Right atrium auricular region (tissue), 2 donors: ENCODE data around the gene WAS. TPM values are rescaled to one million over a fixed set of nuclear protein-coding genes. Genes with fewer than 3 reads are reported as not detected.
"Not testable (repeated sequence)": the region's sequence is repeated elsewhere in the genome, so short reads cannot be mapped to it uniquely, and the experiment has no call there.

Experiments
- DNase-seq: peaks from one replicate; pipeline ENCODE4 v3.0.0-alpha.2; 2019; ENCODE audit warnings: low spot score
- H3K27ac ChIP-seq, 2 donors: fragments of 200-600 bp; sonication (generic); 1 replicate in 1 of 2; 2 replicates in 1 of 2; pipeline ENCODE4 v1.5.1; 2016 to 2019
- H3K27me3 ChIP-seq, 2 donors: fragments of 200-600 bp; sonication (generic); one replicate each; pipeline versions ENCODE4 v1.5.1 to v1.6.0; 2017 to 2019
- H3K36me3 ChIP-seq: fragments of 200-600 bp; sonication (generic); one replicate; pipeline ENCODE4 v1.5.1; 2016
- H3K4me1 ChIP-seq, 2 donors: fragments of 200-600 bp; sonication (generic); one replicate each; pipeline versions ENCODE4 v1.5.1 to v1.6.0; 2017 to 2019
- H3K4me3 ChIP-seq, 2 donors: fragments of 200-600 bp; sonication (generic); 1 replicate in 1 of 2; 2 replicates in 1 of 2; pipeline ENCODE4 v1.5.1; 2017 to 2019; ENCODE audit warnings: mild to moderate bottlenecking in 1 of 2, moderate library complexity in 1 of 2
- H3K9me3 ChIP-seq, 2 donors: fragments of 200-600 bp; sonication (generic); one replicate each; pipeline ENCODE4 v1.5.1; 2019
- total RNA-seq, 2 donors: library from RNA; depleted of rRNA; stranded (reverse); fragments of >200 nt; gene quantifications; one replicate each; pipeline ENCODE4 v1.1.0, GENCODE V29; 2016
- TF ChIP-seq, protein P1 (sequence below), 2 donors: fragments of 200-600 bp; sonication (generic); IDR thresholded peaks; one replicate each; pipeline ENCODE4 v1.5.1; 2019; ENCODE audit warnings: antibody characterized with exemption in 2 of 2

WAS gene
- total RNA-seq, 2 donors from 2014 or later = 3.0 to 4.5 TPM

DNA sequence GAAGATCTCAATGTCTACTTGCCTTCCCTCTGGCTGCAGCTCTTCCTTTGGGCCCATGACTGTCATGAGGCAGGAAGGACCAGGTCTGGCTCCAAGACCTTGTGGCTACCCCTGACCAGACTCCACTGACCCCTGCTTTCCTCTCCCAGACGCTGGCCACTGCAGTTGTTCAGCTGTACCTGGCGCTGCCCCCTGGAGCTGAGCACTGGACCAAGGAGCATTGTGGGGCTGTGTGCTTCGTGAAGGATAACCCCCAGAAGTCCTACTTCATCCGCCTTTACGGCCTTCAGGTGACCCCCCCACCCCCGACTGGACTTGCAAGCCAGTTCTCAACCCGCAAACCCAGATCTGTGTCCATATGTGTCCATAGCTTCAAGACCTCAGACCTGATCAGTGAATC is 535 bp downstream of the WAS start:
- Histone ChIP-seq H3K9me3 (no peaks in the 10 kb centered on the region), H3K27ac (no peak overlapping the region), H3K4me3 (peak overlapping the region in 1 of 2 donors; percentile 2), H3K27me3 (no peaks in the 10 kb centered on the region), H3K4me1 (no peaks in the 10 kb centered on the region), H3K36me3 (no peaks in the 10 kb centered on the region)
- TF ChIP-seq, protein P1, sequence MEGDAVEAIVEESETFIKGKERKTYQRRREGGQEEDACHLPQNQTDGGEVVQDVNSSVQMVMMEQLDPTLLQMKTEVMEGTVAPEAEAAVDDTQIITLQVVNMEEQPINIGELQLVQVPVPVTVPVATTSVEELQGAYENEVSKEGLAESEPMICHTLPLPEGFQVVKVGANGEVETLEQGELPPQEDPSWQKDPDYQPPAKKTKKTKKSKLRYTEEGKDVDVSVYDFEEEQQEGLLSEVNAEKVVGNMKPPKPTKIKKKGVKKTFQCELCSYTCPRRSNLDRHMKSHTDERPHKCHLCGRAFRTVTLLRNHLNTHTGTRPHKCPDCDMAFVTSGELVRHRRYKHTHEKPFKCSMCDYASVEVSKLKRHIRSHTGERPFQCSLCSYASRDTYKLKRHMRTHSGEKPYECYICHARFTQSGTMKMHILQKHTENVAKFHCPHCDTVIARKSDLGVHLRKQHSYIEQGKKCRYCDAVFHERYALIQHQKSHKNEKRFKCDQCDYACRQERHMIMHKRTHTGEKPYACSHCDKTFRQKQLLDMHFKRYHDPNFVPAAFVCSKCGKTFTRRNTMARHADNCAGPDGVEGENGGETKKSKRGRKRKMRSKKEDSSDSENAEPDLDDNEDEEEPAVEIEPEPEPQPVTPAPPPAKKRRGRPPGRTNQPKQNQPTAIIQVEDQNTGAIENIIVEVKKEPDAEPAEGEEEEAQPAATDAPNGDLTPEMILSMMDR (IDR thresholded peaks at IDR 0.05) = no peak
- DNase-seq = no peak

- TF ChIP-seq, protein P1 (IDR thresholded peaks at IDR 0.05) = no peak
- no peaks in the 10 kb centered on the region for H3K4me1 ChIP-seq
- H3K27me3 ChIP-seq = no peaks in the 10 kb centered on the region
- no peaks in the 10 kb centered on the region for H3K36me3 ChIP-seq
- H3K4me3 ChIP-seq = no peak overlapping the region
- H3K27ac ChIP-seq = no peak overlapping the region
- no peak for DNase-seq
- H3K9me3 ChIP-seq = no peaks in the 10 kb centered on the region
Observed at GRCh38 chrX:48685416-48685815, 1.8 kb downstream of the WAS start.

DNA sequence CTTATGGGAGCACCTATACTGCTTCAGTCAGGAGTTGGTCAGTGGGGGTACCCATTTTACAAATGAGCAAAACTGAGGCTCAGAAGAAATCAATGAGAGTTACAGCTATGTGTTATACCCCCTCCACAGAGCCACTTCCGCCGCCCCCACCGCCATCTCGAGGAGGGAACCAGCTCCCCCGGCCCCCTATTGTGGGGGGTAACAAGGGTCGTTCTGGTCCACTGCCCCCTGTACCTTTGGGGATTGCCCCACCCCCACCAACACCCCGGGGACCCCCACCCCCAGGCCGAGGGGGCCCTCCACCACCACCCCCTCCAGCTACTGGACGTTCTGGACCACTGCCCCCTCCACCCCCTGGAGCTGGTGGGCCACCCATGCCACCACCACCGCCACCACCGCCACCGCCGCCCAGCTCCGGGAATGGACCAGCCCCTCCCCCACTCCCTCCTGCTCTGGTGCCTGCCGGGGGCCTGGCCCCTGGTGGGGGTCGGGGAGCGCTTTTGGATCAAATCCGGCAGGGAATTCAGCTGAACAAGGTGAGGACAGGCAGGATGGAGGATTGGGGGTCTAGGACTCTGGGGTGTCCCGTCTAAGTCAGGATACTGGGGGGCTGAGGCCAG is 5.0 kb downstream of the WAS start:
- Histone ChIP-seq H3K4me1 (no peaks in the 10 kb centered on the region), H3K27ac (no peak overlapping the region), H3K36me3 (no peaks in the 10 kb centered on the region), H3K27me3 (no peaks in the 10 kb centered on the region), H3K4me3 (no peak overlapping the region), H3K9me3 (no peaks in the 10 kb centered on the region)
- no peak for DNase-seq
- TF ChIP-seq, protein P1 (IDR thresholded peaks at IDR 0.05) = no peak

DNA sequence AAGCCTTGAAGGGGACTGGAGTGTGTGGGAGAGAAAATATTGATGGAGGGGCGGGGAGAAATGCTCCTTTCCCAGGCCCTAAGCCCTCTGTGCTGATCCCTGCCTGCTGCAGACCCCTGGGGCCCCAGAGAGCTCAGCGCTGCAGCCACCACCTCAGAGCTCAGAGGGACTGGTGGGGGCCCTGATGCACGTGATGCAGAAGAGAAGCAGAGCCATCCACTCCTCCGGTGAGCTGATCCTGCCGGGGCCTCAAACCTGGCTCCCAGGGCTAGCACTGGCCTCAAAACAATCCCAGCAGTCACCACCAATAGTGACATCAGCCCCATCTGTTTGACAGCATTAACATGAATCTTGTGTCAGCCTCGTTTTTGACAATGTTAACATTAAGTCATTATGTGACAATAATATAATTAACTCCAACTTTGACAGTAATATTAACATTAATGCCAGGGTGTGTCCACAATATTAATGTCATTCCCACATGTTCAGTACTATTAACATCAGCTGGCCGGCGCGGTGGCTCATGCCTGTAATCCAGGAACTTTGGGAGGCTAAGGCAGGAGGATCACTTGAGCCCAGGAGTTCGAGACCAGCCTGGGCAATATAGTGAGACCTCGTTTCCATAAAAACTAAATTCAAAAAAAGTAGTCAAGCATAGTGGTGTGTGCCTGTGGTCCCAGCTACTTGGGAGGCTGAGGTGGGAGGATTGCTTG is 5.8 kb downstream of the WAS start:
- Histone ChIP-seq H3K27ac (no peak overlapping the region), H3K9me3 (no peaks in the 10 kb centered on the region), H3K27me3 (no peaks in the 10 kb centered on the region), H3K4me3 (no peak overlapping the region), H3K36me3 (no peaks in the 10 kb centered on the region), H3K4me1 (no peaks in the 10 kb centered on the region)
- TF ChIP-seq, protein P1 (IDR thresholded peaks at IDR 0.05) = no peak
- DNase-seq = no peak

GRCh38 chrX:48691746-48692145 is 8.1 kb downstream of the WAS start:
- H3K27ac ChIP-seq, DNase-seq, H3K4me3 ChIP-seq, H3K9me3 ChIP-seq, H3K4me1 ChIP-seq, H3K36me3 ChIP-seq, H3K27me3 ChIP-seq: not testable (repeated sequence)

DNA sequence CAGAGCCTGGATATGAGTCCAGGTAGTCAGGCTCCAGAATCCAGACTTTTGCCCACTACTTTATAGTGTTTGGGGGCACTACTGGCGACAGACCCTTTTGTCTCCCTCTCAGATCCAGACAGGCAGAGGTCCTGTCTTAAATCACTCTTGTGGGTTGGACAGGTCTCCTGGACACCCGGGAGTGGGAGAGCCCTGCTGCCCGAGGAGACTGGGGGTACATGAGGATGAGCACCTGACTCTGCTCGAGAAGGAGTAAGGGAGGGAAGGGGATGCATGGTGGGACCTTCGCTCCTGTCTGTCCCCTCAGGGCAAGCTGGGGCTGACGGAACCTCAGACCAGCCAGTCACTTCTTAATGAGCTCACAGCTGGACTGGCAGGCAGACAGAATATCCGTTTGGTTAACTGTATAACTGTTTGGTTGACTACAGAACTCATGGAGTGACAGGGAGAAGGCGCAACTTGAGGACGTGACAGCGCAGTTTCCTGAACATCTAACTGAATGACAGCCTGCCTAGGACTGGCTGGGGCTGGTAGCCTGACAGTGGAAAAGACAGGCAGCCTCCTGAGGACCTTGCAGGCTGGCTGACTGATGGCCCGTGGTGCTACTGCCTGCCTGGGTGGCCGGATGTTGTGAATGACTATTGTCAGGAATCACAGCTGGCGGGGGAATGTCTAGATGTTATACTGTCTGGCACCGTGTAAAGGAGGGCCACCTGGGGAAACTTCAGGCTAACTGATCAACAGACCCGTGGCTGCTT is 11.4 kb downstream of the WAS start:
- TF ChIP-seq, protein P1 (IDR thresholded peaks at IDR 0.05) = no peak
- peak overlapping the region in 1 of 2 donors; percentile 64 for H3K4me3 ChIP-seq
- no peaks in the 10 kb centered on the region for H3K27me3 ChIP-seq
- peak overlapping the region; percentile 89 to 90 for H3K27ac ChIP-seq
- DNase-seq = no peak
- peaks cover 0 to 7% of the 10 kb centered on the region in 2 donors for H3K4me1 ChIP-seq
- peaks cover under 1% of the 10 kb centered on the region for H3K36me3 ChIP-seq
- H3K9me3 ChIP-seq = no peaks in the 10 kb centered on the region
